Measurements from ENCODE around the gene THBD.

GRCh38 chr20:23094213-23094896 is 44.9 kb upstream of the THBD start:
- TF ChIP-seq, protein P1, sequence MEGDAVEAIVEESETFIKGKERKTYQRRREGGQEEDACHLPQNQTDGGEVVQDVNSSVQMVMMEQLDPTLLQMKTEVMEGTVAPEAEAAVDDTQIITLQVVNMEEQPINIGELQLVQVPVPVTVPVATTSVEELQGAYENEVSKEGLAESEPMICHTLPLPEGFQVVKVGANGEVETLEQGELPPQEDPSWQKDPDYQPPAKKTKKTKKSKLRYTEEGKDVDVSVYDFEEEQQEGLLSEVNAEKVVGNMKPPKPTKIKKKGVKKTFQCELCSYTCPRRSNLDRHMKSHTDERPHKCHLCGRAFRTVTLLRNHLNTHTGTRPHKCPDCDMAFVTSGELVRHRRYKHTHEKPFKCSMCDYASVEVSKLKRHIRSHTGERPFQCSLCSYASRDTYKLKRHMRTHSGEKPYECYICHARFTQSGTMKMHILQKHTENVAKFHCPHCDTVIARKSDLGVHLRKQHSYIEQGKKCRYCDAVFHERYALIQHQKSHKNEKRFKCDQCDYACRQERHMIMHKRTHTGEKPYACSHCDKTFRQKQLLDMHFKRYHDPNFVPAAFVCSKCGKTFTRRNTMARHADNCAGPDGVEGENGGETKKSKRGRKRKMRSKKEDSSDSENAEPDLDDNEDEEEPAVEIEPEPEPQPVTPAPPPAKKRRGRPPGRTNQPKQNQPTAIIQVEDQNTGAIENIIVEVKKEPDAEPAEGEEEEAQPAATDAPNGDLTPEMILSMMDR (conservative IDR thresholded peaks at IDR 0.05 in 1 of 2, IDR thresholded peaks at IDR 0.05 in 1 of 2; ENCODE audit: low read depth in 1 of 2, low read length in 2 of 2), result no peak
- TF ChIP-seq EZH2 (IDR thresholded peaks at IDR 0.05; ENCODE audit: low read length, missing control alignments), result no peak
